Peyer's patch (tissue), 4 donors: ENCODE data around the gene DSCAML1.
"Not testable (repeated sequence)": the region's sequence is repeated elsewhere in the genome, so short reads cannot be mapped to it uniquely, and the experiment has no call there.

ENCODE experiments used
- POLR2A ChIP-seq, 2 donors: fragments of 450-650 bp; IDR thresholded peaks; one replicate each; pipeline ENCODE4 v1.5.1; 2017; ENCODE audit warnings: antibody characterized with exemption in 2 of 2, mild to moderate bottlenecking in 2 of 2, moderate library complexity in 2 of 2
- TF ChIP-seq, protein P1 (sequence below), 6 experiments: fragments of 450-650 bp in 4 of 6; fragments of 200-600 bp in 2 of 6; sonication (generic) in 1 of 6; IDR thresholded peaks; one replicate each; pipeline ENCODE4 v1.5.1; 2017 to 2019; ENCODE audit warnings: antibody characterized with exemption in 6 of 6, mild to moderate bottlenecking in 3 of 6, moderate library complexity in 1 of 6

DNA sequence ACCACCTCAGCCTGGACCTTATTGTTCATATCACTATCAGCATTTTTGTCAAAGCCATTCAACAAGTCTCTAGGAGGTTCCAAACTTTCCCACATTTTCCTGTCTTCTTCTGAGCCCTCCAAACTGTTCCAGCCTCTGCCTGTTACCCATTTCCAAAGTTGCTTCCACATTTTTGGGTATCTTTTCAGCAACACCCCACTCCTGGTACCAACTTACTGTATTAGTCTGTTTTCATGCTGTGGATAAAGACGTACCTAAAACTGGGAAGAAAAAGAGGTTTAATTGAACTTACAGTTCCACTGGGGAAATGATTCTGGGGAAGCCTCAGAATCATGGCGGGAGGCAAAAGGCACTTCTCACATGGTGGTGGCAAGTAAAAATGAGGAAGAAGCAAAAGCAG, 391.1 kb downstream of the DSCAML1 start:
- TF ChIP-seq, protein P1, sequence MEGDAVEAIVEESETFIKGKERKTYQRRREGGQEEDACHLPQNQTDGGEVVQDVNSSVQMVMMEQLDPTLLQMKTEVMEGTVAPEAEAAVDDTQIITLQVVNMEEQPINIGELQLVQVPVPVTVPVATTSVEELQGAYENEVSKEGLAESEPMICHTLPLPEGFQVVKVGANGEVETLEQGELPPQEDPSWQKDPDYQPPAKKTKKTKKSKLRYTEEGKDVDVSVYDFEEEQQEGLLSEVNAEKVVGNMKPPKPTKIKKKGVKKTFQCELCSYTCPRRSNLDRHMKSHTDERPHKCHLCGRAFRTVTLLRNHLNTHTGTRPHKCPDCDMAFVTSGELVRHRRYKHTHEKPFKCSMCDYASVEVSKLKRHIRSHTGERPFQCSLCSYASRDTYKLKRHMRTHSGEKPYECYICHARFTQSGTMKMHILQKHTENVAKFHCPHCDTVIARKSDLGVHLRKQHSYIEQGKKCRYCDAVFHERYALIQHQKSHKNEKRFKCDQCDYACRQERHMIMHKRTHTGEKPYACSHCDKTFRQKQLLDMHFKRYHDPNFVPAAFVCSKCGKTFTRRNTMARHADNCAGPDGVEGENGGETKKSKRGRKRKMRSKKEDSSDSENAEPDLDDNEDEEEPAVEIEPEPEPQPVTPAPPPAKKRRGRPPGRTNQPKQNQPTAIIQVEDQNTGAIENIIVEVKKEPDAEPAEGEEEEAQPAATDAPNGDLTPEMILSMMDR (IDR thresholded peaks at IDR 0.05), result not testable (repeated sequence)
- not testable (repeated sequence) for TF ChIP-seq POLR2A (IDR thresholded peaks at IDR 0.05)
